Suprapubic skin (tissue), 3 donors: Measurements from ENCODE around the gene MTTP.

Experiments used
- EP300 ChIP-seq: sonication (generic); formaldehyde crosslinking; IDR thresholded peaks from one replicate; pipeline ENCODE4 v1.6.1; 2017; ENCODE audit warnings: antibody characterized with exemption
- TF ChIP-seq, protein P1 (sequence below), 2 donors: fragments of 200-600 bp in 1 of 2; fragments of 450-650 bp in 1 of 2; sonication (generic) in 1 of 2; IDR thresholded peaks; one replicate each; pipeline ENCODE4 v1.5.1; 2016 to 2019; ENCODE audit warnings: antibody characterized with exemption in 2 of 2, mild to moderate bottlenecking in 1 of 2, moderate library complexity in 1 of 2

DNA sequence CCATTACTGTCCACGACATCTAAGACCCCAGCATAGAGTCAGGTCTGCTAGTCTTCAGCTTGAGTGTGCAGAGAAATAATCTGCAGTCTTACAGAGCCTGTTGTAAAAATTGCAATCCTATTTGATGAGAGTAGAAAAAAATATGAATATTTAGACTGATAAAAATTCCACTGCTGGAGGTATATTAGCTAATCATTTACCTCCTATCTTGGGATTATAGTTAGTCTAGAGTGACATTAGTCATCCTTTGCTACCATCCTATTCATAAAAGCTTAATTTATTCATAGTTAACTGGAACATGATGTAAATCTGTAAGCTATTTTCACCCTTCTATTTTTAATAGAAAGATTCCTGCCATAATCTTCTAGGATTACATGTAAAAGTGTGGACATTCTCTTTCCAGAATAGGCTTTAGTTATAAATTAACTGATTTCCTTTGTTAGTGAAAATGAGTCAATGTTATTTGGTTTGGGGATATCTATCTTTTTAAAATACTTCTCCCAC is 56.3 kb downstream of the MTTP start:
- TF ChIP-seq, protein P1, sequence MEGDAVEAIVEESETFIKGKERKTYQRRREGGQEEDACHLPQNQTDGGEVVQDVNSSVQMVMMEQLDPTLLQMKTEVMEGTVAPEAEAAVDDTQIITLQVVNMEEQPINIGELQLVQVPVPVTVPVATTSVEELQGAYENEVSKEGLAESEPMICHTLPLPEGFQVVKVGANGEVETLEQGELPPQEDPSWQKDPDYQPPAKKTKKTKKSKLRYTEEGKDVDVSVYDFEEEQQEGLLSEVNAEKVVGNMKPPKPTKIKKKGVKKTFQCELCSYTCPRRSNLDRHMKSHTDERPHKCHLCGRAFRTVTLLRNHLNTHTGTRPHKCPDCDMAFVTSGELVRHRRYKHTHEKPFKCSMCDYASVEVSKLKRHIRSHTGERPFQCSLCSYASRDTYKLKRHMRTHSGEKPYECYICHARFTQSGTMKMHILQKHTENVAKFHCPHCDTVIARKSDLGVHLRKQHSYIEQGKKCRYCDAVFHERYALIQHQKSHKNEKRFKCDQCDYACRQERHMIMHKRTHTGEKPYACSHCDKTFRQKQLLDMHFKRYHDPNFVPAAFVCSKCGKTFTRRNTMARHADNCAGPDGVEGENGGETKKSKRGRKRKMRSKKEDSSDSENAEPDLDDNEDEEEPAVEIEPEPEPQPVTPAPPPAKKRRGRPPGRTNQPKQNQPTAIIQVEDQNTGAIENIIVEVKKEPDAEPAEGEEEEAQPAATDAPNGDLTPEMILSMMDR (IDR thresholded peaks at IDR 0.05) = no peak
- no peak for TF ChIP-seq EP300
